ENCODE results near the gene OR4D11. TPM values are rescaled to one million over a fixed set of nuclear protein-coding genes. Genes with fewer than 3 reads are reported as not detected.

Gene OR4D11
- total and polyA plus RNA-seq, 9 of the 15 experiments (the other 6 are each of a cell fraction or from before 2014, with no cell fraction given): not detected

DNA sequence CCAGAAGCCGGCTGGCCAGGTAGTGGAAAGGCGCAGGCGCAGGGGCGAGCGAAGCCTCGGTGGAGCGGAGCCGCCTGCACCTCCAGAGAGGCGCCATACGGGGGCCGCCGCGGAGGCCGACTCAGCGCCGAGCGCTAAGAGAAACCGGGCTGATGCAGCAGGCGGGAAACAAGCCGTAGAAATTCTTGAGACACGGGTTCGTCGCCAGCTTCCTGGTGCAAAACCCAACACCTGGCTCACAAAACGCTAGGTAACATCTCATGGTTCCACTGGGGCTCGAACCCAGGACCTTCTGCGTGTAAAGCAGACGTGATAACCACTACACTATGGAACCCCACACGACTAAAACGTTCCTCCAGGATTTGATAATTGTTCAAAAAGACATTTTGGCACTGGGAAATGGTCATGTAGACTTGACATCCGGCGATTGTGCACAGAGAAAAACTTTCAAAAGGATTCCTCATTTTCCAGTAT is 47.0 kb downstream of the OR4D11 start (continued):
- TF ChIP-seq MTA2 (IDR thresholded peaks at IDR 0.05; ENCODE audit: low read depth) (0 out of 2 replicates have a peak, but pooled peaks have one; percentile 8), KDM4B (IDR thresholded peaks at IDR 0.05; ENCODE audit: borderline replicate concordance in 2 of 2, low read depth in 1 of 2) (peak in 1 of 2 experiments; percentile 66; a peak in 1 of 4 replicates), KDM1A (IDR thresholded peaks at IDR 0.05) (peak in 1 of 2 experiments; percentile 38; a peak in 1 of 4 replicates), E2F8 (IDR thresholded peaks at IDR 0.05; ENCODE audit: low read depth, partially characterized antibody) (peak; percentile 72), SMAD1 (IDR thresholded peaks at IDR 0.05; ENCODE audit: low read depth, low read length, partially characterized antibody) (peak; percentile 11), ZNF324 (CRISPR knock-in tag; IDR thresholded peaks at IDR 0.05) (no peak), HDAC6 (IDR thresholded peaks at IDR 0.05; ENCODE audit: low read depth, low read length) (no peak), KAT8 (IDR thresholded peaks at IDR 0.05; ENCODE audit: low read depth) (no peak), RAD51 (IDR thresholded peaks at IDR 0.05; ENCODE audit: borderline replicate concordance, low read depth) (0 out of 2 replicates have a peak, but pooled peaks have one; percentile 10), ZNF449 (CRISPR knock-in tag; IDR thresholded peaks at IDR 0.05) (no peak)
- TF ChIP-seq, protein P1, sequence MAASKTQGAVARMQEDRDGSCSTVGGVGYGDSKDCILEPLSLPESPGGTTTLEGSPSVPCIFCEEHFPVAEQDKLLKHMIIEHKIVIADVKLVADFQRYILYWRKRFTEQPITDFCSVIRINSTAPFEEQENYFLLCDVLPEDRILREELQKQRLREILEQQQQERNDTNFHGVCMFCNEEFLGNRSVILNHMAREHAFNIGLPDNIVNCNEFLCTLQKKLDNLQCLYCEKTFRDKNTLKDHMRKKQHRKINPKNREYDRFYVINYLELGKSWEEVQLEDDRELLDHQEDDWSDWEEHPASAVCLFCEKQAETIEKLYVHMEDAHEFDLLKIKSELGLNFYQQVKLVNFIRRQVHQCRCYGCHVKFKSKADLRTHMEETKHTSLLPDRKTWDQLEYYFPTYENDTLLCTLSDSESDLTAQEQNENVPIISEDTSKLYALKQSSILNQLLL (CRISPR knock-in tag; IDR thresholded peaks at IDR 0.05; ENCODE audit: borderline replicate concordance): no peak
- TF ChIP-seq, protein P2, sequence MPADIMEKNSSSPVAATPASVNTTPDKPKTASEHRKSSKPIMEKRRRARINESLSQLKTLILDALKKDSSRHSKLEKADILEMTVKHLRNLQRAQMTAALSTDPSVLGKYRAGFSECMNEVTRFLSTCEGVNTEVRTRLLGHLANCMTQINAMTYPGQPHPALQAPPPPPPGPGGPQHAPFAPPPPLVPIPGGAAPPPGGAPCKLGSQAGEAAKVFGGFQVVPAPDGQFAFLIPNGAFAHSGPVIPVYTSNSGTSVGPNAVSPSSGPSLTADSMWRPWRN (IDR thresholded peaks at IDR 0.05; ENCODE audit: low read depth): no peak; the same call in 1 of the 2 replicates
- TF ChIP-seq, protein P3, sequence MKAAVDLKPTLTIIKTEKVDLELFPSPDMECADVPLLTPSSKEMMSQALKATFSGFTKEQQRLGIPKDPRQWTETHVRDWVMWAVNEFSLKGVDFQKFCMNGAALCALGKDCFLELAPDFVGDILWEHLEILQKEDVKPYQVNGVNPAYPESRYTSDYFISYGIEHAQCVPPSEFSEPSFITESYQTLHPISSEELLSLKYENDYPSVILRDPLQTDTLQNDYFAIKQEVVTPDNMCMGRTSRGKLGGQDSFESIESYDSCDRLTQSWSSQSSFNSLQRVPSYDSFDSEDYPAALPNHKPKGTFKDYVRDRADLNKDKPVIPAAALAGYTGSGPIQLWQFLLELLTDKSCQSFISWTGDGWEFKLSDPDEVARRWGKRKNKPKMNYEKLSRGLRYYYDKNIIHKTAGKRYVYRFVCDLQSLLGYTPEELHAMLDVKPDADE (conservative IDR thresholded peaks at IDR 0.05; ENCODE audit: control insufficient read depth, low read depth, low read length): peak; percentile 93
- TF ChIP-seq, protein P4, sequence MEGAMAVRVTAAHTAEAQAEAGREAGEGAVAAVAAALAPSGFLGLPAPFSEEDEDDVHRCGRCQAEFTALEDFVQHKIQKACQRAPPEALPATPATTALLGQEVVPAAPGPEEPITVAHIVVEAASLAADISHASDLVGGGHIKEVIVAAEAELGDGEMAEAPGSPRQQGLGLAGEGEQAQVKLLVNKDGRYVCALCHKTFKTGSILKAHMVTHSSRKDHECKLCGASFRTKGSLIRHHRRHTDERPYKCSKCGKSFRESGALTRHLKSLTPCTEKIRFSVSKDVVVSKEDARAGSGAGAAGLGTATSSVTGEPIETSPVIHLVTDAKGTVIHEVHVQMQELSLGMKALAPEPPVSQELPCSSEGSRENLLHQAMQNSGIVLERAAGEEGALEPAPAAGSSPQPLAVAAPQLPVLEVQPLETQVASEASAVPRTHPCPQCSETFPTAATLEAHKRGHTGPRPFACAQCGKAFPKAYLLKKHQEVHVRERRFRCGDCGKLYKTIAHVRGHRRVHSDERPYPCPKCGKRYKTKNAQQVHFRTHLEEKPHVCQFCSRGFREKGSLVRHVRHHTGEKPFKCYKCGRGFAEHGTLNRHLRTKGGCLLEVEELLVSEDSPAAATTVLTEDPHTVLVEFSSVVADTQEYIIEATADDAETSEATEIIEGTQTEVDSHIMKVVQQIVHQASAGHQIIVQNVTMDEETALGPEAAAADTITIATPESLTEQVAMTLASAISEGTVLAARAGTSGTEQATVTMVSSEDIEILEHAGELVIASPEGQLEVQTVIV (CRISPR knock-in tag; IDR thresholded peaks at IDR 0.05; ENCODE audit: borderline replicate concordance): no peak

All from K562 (cell line).